ENCODE results near the gene MED15. TPM values are rescaled to one million over a fixed set of nuclear protein-coding genes. Genes with fewer than 3 reads are reported as not detected.

The MED15 gene
- total RNA-seq, 1 donor = 36.9 TPM

- no peak for TF ChIP-seq CTCF (IDR thresholded peaks at IDR 0.05; ENCODE audit: extremely low read depth, low read depth, low read length)
- H4K20me1 ChIP-seq (ENCODE audit: insufficient read depth, low read length) = peaks cover 30% of the 10 kb centered on the region
- H2AFZ ChIP-seq (ENCODE audit: low read length) = no peak overlapping the region
- DNase-seq (ENCODE audit: insufficient read length, low spot score, missing footprints) = peak; percentile 39
- peaks cover 59% of the 10 kb centered on the region for H3K79me2 ChIP-seq (ENCODE audit: insufficient read depth, low read length)
- H3K4me3 ChIP-seq (ENCODE audit: insufficient read depth, low read length) = no peak overlapping the region
- no peak overlapping the region for H3K27ac ChIP-seq (ENCODE audit: low read depth, low read length)
- no peaks in the 10 kb centered on the region for H3K4me1 ChIP-seq (ENCODE audit: insufficient read depth, low read length)
- H3K9me3 ChIP-seq (ENCODE audit: low read depth, low read length) = no peaks in the 10 kb centered on the region
- no peak overlapping the region for H3K4me2 ChIP-seq (ENCODE audit: insufficient read depth, low read length)
- no peaks in the 10 kb centered on the region for H3K36me3 ChIP-seq (ENCODE audit: insufficient read depth, low read length)
- no peaks in the 10 kb centered on the region for H3K27me3 ChIP-seq (ENCODE audit: insufficient read depth, low read length)
These were observed 21.2 kb upstream of the MED15 start for GRCh38 chr22:20486229-20486628.

GRCh38 chr22:20487715-20488114 is 19.7 kb upstream of the MED15 start:
- peaks cover 42% of the 10 kb centered on the region for H4K20me1 ChIP-seq (ENCODE audit: insufficient read depth, low read length)
- H3K79me2 ChIP-seq (ENCODE audit: insufficient read depth, low read length) = peaks cover 68% of the 10 kb centered on the region
- no peak overlapping the region for H2AFZ ChIP-seq (ENCODE audit: low read length)
- H3K36me3 ChIP-seq (ENCODE audit: insufficient read depth, low read length) = no peaks in the 10 kb centered on the region
- no peak overlapping the region for H3K4me3 ChIP-seq (ENCODE audit: insufficient read depth, low read length)
- no peak overlapping the region for H3K27ac ChIP-seq (ENCODE audit: low read depth, low read length)
- no peak for DNase-seq (ENCODE audit: insufficient read length, low spot score, missing footprints)
- H3K4me2 ChIP-seq (ENCODE audit: insufficient read depth, low read length) = no peak overlapping the region
- TF ChIP-seq CTCF (IDR thresholded peaks at IDR 0.05; ENCODE audit: extremely low read depth, low read depth, low read length) = no peak
- no peaks in the 10 kb centered on the region for H3K4me1 ChIP-seq (ENCODE audit: insufficient read depth, low read length)
- H3K9me3 ChIP-seq (ENCODE audit: low read depth, low read length) = no peaks in the 10 kb centered on the region
- H3K27me3 ChIP-seq (ENCODE audit: insufficient read depth, low read length) = no peaks in the 10 kb centered on the region

- Histone ChIP-seq H2AFZ (ENCODE audit: low read length) (no peak overlapping the region), H3K4me1 (ENCODE audit: insufficient read depth, low read length) (peaks cover under 1% of the 10 kb centered on the region), H3K79me2 (ENCODE audit: insufficient read depth, low read length) (peaks cover 71% of the 10 kb centered on the region), H4K20me1 (ENCODE audit: insufficient read depth, low read length) (peaks cover 38% of the 10 kb centered on the region), H3K4me3 (ENCODE audit: insufficient read depth, low read length) (no peak overlapping the region), H3K27me3 (ENCODE audit: insufficient read depth, low read length) (no peaks in the 10 kb centered on the region), H3K36me3 (ENCODE audit: insufficient read depth, low read length) (no peaks in the 10 kb centered on the region), H3K9me3 (ENCODE audit: low read depth, low read length) (no peaks in the 10 kb centered on the region), H3K4me2 (ENCODE audit: insufficient read depth, low read length) (no peak overlapping the region), H3K27ac (ENCODE audit: low read depth, low read length) (no peak overlapping the region)
- DNase-seq (ENCODE audit: insufficient read length, low spot score, missing footprints) = peak; percentile 26
- no peak for TF ChIP-seq CTCF (IDR thresholded peaks at IDR 0.05; ENCODE audit: extremely low read depth, low read depth, low read length)
These were observed 18.5 kb upstream of the MED15 start for GRCh38 chr22:20488946-20489345.

- Histone ChIP-seq H3K79me2 (ENCODE audit: insufficient read depth, low read length) (peaks cover 77% of the 10 kb centered on the region), H3K4me3 (ENCODE audit: insufficient read depth, low read length) (no peak overlapping the region), H3K4me1 (ENCODE audit: insufficient read depth, low read length) (peaks cover 7% of the 10 kb centered on the region), H3K27ac (ENCODE audit: low read depth, low read length) (no peak overlapping the region), H3K27me3 (ENCODE audit: insufficient read depth, low read length) (no peaks in the 10 kb centered on the region), H3K4me2 (ENCODE audit: insufficient read depth, low read length) (no peak overlapping the region), H3K9me3 (ENCODE audit: low read depth, low read length) (no peaks in the 10 kb centered on the region), H4K20me1 (ENCODE audit: insufficient read depth, low read length) (peaks cover 40% of the 10 kb centered on the region), H2AFZ (ENCODE audit: low read length) (no peak overlapping the region), H3K36me3 (ENCODE audit: insufficient read depth, low read length) (no peaks in the 10 kb centered on the region)
- TF ChIP-seq CTCF (IDR thresholded peaks at IDR 0.05; ENCODE audit: extremely low read depth, low read depth, low read length) = no peak
- DNase-seq (ENCODE audit: insufficient read length, low spot score, missing footprints) = no peak
These were observed 17.0 kb upstream of the MED15 start for GRCh38 chr22:20490183-20490940.

All from osteoblast (primary cell).